ENCODE measurements around the gene EME2.
"Not testable (repeated sequence)": the region's sequence is repeated elsewhere in the genome, so short reads cannot be mapped to it uniquely, and the experiment has no call there.

The EME2 gene

DNA sequence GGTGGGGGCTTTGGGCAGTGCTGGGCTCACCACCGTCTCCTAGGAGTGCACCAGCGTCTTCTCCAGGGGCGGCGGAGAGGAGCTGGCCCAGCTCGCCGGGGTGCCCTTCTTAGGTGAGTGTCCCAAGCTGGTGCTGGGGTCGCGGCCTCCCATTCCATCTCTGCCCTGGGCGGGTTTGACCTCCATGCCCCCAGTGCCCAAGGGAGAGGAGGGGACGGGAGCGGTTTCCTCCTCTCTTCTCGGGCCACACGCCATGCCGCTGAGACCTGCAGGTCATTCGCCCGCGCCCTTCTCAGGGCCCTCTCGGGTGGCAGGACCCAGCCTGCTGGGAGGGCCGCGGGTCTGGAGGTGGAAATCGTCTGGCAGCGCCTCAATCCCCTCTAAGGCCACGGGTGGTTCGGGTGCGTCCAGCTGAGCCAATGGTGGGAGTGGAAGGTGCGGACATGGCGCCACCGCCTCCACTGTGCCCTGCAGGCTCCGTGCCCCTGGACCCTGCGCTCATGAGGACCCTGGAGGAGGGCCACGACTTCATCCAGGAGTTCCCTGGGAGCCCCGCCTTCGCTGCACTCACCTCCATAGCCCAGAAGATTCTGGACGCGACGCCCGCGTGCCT lies 15.6 kb downstream of the EME2 start:
- Mint-ChIP-seq H3K4me3 (no peak overlapping the region), H3K36me3 (peaks cover 3% of the 10 kb centered on the region), H3K27me3 (no peaks in the 10 kb centered on the region), H3K9me3 (no peaks in the 10 kb centered on the region), H3K27ac (no peak overlapping the region), H3K4me1 (peaks cover 15% of the 10 kb centered on the region)

DNA sequence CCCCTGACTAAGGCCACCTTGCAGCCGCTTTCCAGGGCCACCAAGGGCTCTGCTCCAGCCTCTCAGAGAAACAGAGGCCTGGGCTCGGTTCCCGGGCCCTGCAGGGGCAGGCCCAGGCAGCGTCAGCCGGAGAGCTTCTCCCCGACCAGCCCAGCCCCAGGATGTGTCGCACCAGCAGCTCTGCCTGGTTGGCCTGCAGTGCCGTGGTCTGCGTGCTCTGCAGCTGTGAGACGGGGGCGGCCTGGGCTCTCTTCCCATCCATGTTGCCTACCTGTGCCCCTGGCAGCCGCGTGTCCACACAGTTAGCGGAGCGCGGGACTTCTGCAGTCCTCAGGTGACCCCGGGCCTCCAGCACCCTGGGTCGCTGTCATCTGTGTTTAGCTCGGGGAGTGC lies 16.1 kb downstream of the EME2 start:
- Mint-ChIP-seq H3K36me3 (peaks cover 1% of the 10 kb centered on the region), H3K9me3 (no peaks in the 10 kb centered on the region), H3K4me3 (no peak overlapping the region)

DNA sequence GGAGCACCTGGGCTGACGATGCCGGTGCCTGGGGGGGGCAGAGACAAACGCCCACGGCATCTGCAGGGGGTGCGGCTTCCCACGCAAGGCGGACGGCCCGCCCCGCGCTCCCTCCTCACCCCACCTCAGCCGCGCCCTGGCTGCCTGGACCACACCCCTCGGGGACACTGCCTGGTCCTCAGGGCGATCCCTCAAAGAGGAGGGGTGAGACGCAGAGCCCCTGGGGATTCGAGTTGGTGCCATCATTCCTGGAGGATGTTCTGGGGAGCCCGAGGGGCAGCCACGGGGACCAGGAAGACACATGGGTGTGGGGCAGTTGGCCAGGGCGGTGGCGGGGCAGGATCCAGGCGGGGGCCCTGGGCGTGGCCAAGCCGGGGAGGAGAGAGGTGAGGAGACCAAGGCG lies 17.0 kb downstream of the EME2 start:
- Mint-ChIP-seq H3K36me3 (peaks cover 1% of the 10 kb centered on the region), H3K4me1 (peaks cover 12% of the 10 kb centered on the region), H3K27me3 (no peaks in the 10 kb centered on the region), H3K27ac (no peak overlapping the region), H3K9me3 (no peaks in the 10 kb centered on the region), H3K4me3 (no peak overlapping the region)

More for the DNA sequence above, 16.1 kb downstream of the EME2 start:
- no peaks in the 10 kb centered on the region for H3K27me3 Mint-ChIP-seq
- H3K27ac Mint-ChIP-seq: no peak overlapping the region
- H3K4me1 Mint-ChIP-seq: peaks cover 12% of the 10 kb centered on the region

DNA sequence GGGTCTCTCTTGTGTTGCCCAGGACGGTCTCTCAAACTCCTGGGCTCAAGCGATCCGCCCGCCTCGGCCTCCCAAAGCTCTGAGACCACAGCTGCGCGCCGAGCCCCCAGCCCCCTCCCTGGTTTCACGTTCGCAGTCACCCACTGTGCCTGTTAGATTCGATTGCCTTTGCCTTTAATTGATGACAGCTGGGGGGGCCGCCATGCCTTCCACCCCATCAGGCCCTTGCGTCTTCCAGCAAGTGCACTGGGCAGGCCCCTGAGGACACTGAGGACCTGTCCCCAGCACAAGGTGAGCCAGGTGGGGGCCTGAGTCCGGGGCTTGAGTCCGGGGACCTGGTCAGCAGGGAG lies 17.6 kb downstream of the EME2 start:
- no peaks in the 10 kb centered on the region for H3K36me3 Mint-ChIP-seq

DNA sequence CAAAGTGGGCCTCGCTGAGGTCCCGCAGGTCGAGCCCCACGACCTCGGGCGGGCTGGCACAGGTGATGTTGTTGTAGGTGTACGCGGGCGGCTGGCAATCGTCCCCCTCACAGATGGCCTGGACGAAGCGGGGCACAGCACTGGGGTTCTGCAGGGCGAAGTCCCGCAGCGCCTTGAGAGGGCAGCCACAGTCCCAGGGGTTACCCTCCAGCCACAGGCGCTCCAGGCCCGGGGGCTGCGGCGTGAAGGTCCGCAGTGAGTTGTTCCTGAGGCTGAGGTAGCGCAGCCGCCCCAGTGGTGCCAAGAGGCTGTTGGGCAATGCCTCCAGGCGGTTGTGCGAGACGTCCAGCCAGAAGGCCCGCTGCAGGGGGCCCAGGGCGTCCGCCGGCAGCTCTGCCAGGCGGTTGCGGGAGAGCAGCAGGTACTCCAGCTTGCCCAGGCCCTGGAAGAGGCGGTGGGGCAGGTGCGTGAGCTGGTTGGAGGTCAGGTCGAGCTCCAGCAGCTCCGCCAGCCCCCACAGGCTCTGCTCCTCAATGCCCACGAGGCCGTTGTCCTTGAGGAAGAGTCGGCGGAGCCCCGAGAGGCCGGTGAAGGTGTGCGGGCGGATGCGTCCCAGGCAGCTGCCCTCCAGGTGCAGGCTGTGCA lies 18.1 kb downstream of the EME2 start:
- no peaks in the 10 kb centered on the region for H3K27me3 Mint-ChIP-seq
- H3K4me1 Mint-ChIP-seq: peaks cover 3% of the 10 kb centered on the region
- H3K9me3 Mint-ChIP-seq: no peaks in the 10 kb centered on the region
- no peak overlapping the region for H3K4me3 Mint-ChIP-seq
- H3K36me3 Mint-ChIP-seq: no peaks in the 10 kb centered on the region
- no peak overlapping the region for H3K27ac Mint-ChIP-seq

More for the DNA sequence above, 17.6 kb downstream of the EME2 start:
- no peak overlapping the region for H3K4me3 Mint-ChIP-seq
- H3K27ac Mint-ChIP-seq: no peak overlapping the region
- H3K4me1 Mint-ChIP-seq: peaks cover 8% of the 10 kb centered on the region
- no peaks in the 10 kb centered on the region for H3K27me3 Mint-ChIP-seq
- no peaks in the 10 kb centered on the region for H3K9me3 Mint-ChIP-seq

DNA sequence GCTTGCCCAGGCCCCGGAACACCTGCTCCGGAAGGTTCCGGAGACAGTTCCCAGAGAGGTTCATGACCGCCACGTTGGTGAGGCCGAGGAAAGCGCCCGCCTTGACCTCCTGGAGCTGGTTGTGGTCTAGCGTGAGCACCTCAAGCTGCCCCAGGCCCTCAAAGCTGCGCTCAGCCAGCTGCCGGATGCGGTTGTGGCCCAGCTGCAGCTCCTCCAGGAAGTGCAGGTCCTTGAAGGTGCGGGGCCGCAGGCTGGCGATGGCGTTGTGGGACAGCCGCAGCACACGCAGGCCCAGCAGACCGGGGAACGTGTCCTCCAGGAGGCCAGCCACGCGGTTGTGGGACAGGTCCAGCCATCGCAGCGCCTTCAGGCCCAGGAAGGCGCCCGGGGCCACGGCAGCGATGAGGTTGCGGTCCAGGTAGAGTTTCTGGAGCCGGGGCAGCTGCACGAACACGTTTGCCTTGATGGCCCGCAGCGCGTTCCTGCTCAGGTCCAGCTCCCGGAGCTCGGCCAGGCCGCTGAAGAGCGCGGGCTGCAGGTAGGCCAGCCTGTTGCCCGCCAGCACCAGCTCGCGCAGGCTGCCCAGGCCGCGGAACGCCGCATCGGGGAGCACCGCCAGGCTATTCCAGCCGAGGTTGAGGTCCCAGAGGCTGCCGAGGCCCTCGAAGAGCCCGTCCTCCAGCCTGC lies 18.8 kb downstream of the EME2 start:
- H3K4me1 Mint-ChIP-seq: no peaks in the 10 kb centered on the region
- H3K4me3 Mint-ChIP-seq: no peak overlapping the region
- no peaks in the 10 kb centered on the region for H3K9me3 Mint-ChIP-seq
- H3K36me3 Mint-ChIP-seq: no peaks in the 10 kb centered on the region
- no peak overlapping the region for H3K27ac Mint-ChIP-seq
- H3K27me3 Mint-ChIP-seq: no peaks in the 10 kb centered on the region

DNA sequence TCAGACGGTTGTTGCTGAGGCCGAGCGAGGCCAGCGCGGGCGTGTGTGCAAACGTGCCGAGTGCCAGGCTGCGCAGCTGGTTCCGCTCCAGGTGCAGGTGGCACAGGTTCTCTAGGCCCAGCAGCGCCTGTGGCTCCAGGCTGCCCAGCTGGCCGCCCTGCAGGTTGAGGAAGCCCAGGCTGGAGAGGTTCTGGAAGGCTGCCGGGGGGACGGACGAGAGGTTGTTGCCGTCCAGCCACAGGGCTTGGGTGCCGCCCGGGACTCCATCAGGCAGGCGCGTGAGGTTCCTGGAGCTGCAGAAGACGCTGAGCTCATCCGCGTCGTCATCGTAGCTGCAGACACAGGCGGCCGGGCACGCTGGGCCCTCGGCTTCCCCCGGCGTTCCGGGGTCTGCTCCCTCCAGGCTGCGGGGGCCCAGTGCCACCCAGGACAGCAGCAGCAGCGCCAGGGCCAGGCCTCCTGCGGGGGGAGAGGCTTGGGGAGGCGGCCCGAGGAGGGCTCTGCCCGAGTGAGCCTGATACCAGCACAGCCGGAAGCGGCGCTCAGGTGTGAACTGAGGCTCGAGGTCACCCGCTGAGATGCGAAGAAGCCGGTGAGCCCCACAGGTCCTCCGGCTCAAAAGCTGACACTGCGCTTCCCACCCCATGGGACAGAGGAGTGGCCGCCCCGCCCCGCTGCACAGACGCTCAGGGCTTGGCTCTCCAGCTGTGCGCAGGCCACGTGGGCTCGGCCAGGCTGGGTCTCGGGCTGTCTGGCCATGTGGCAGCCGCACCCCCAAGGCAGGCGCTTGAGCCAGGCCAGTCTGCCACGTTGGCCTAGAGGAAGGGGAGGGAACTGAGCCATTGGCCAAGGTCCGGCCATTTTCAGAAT lies 19.6 kb downstream of the EME2 start:
- H3K9me3 Mint-ChIP-seq: no peaks in the 10 kb centered on the region
- H3K36me3 Mint-ChIP-seq: no peaks in the 10 kb centered on the region
- H3K4me1 Mint-ChIP-seq: no peaks in the 10 kb centered on the region
- H3K27ac Mint-ChIP-seq: no peak overlapping the region
- no peaks in the 10 kb centered on the region for H3K27me3 Mint-ChIP-seq
- no peak overlapping the region for H3K4me3 Mint-ChIP-seq

DNA sequence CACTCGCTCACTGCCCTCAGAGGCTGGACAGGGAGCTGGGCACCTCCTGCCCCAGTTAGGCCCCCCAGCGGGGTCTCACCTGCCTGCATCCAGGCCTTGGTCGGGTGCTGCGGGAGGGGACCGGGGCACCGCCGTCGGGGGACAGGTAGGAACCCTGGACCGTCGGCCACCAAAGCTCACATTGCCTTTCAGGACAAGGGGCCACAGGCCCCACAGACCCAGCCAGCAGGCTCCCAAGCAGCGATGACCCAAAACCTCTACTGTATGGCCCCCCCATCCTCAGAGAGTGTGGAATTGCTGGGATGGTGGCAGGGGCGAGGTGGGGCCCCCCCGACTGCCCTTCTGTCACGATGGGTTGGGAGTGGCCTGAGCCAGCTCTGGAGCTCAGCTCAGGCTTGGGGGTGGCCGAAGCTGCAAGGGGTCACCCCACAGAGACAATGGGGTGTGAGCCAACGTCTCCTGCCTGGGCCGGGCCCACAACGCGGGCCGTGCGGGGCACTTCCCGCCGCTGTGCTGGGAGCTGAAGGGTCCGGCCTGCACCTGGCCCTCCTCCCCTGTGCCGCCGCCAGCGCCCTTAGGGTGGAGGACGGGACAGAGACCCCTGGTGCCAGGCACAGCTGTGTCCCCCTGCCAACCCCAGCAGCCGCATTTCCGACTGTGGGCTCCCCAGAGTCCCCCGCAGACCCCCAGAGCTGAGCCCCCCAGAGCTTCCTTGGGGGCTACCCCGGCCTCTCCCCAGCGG lies 20.4 kb downstream of the EME2 start:
- Mint-ChIP-seq H3K4me3 (no peak overlapping the region), H3K36me3 (no peaks in the 10 kb centered on the region), H3K27me3 (no peaks in the 10 kb centered on the region), H3K27ac (no peak overlapping the region), H3K4me1 (no peaks in the 10 kb centered on the region), H3K9me3 (no peaks in the 10 kb centered on the region)

DNA sequence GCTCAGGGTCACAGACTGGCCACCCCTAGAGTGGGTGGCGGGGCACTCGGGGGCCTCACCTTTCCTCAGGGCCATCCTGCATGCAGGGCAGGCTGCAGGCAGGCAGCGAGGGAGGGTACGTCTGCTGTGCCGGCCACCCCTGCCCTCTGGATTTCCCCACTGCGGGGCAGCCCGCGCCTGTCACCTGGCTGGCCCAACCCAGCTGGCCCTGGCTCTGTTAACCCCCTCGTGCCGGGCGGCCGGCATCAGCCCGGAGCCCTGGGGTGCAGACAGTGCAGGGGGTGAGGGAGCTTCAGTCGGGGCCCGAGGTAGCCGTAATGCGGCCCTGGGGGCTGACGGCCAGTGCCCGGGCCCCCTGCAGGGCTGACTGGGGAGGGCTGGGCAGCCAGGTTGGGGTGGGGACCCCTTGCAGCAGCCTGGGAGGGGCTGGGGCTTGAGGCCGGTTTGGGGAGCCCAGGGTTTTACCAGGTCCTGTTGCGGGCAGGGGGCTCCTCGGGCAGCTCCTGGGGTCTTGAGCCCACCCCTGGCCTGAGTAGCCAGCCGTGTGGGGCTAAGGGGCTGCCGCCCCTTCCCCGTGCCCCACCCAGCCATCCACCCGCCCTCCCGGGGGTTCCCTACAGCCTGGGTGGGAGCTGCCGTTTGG lies 21.1 kb downstream of the EME2 start, which contains the start of gene IGFALS:
TSS of gene IGFALS (minus strand) at position 128 of the 643 bp plus-strand sequence. CDS start at position 75, 53 bp downstream.
- no peak within 1 kb of the TSS for H3K4me3 Mint-ChIP-seq
- H3K27me3 Mint-ChIP-seq: no peaks in the 10 kb centered on the region
- H3K4me1 Mint-ChIP-seq: no peaks in the 10 kb centered on the region
- no peaks in the 10 kb centered on the region for H3K36me3 Mint-ChIP-seq
- H3K9me3 Mint-ChIP-seq: no peaks in the 10 kb centered on the region
- no peak within 1 kb of the TSS for H3K27ac Mint-ChIP-seq

DNA sequence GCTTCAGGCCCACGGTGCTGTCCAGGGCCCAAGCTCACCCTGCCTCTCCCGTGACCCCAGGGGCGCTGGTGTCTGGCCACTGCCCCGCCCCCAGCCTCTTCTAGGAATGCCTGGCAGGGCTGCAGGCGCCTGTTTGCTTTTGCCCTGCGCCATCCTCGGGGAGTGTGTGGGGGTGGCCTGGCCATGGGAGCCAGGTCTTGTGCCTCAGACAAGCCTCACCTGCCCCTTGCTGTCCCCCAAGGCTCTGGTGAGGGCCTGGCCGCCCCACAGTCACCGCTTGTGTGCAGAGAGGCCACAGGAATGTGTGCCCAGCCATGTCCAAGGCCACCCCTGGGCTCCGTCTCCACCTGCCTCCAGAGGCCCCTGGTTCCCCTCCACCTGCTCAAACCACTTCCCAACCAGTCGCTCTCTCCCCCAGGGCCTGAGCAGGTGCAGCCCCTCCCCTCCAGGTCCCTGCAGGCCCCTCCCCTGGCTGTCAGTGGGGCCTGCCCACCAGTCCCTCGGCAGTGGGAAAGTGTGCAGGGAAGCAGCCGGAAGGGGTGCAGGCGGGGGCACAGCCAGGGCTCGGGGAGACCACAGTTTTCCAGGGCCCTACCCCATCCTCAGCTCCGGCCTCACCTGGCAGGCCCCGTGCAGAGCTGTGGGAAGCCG lies 21.7 kb downstream of the EME2 start:
- Mint-ChIP-seq H3K4me3 (no peak overlapping the region), H3K27ac (no peak overlapping the region), H3K4me1 (no peaks in the 10 kb centered on the region), H3K9me3 (no peaks in the 10 kb centered on the region), H3K27me3 (no peaks in the 10 kb centered on the region), H3K36me3 (no peaks in the 10 kb centered on the region)

DNA sequence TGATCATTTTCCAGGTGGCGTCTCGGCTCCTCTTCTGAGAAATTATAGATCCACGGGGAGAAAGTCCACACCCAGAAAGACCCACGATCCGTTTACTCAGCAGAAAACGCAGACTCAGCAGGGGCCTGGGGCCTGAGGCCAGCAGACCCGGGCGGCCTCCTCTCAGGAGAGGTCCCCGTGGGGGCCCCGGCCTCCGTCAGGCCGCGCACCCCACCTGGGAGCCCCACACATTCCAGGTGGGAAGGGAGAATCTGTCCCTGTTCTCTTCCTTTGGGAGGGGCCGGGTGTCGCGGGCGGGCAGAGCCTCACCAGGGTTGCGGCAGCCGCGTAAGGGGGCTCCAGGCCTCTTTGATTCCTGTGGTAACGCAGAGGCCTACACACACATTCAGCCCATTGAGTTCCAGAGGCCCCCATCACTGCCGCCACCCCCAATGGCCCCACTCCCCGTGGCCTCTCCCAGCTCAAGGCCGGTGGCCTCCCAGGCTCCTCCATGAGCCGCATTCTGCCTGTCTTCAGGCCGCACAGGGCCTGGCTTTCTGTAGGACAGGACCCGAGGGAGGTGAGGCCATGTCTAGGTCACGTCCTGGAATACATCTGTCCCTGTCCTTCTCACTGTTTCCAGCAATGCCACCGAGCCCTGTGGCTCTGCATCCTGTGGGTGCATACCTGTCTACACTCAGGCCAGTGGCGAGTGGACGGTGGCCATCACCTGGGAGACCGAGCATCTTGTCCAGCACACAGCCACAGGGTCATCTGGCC lies 22.5 kb downstream of the EME2 start:
- no peaks in the 10 kb centered on the region for H3K27me3 Mint-ChIP-seq
- no peak overlapping the region for H3K27ac Mint-ChIP-seq
- H3K9me3 Mint-ChIP-seq: no peaks in the 10 kb centered on the region
- no peak overlapping the region for H3K4me3 Mint-ChIP-seq
- H3K36me3 Mint-ChIP-seq: no peaks in the 10 kb centered on the region
- H3K4me1 Mint-ChIP-seq: no peaks in the 10 kb centered on the region

DNA sequence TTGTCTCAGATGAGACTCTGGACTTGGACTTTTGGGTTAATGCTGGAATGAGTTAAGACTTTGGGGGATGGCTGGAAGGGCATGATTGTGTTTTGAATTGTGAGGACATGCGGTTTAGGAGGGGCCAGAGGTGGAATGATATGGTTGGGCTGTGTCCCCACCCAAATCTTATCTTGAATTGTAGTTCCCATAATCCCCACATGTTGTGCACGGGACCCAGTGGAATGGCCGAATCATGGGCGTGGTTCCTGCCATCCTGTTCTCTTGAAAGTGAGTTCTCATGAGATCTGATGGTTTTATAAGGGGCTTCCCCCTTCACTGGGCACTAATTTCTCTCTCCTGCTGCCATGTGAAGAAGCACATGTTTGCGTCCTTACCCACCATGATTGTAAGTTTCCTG lies 26.7 kb downstream of the EME2 start:
- not testable (repeated sequence) for H3K27ac Mint-ChIP-seq, H3K9me3 Mint-ChIP-seq, H3K36me3 Mint-ChIP-seq, H3K4me1 Mint-ChIP-seq, H3K27me3 Mint-ChIP-seq, H3K4me3 Mint-ChIP-seq

DNA sequence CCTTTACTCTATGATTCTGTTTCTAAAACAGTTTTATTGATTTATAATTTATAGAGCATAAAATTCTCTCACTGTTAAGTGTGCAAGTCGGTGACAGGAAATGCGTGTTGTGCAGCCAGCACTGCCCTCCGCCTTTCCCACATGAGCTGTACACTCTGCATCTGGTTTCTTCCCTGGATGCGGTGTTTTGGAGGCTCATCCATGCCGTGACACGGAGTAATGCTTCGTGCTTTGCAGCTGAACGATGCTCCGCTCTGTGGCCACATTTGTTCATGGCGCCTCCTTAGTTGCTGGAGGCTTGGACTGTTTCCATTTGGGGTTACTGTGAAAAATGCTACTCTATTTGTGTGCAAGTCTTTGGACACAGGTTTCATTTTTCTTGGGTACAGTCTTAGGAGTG lies 28.1 kb downstream of the EME2 start:
- Mint-ChIP-seq H3K9me3 (no peaks in the 10 kb centered on the region), H3K4me1 (no peaks in the 10 kb centered on the region), H3K36me3 (peaks cover 2% of the 10 kb centered on the region), H3K4me3 (no peak overlapping the region), H3K27ac (no peak overlapping the region), H3K27me3 (no peaks in the 10 kb centered on the region)

DNA sequence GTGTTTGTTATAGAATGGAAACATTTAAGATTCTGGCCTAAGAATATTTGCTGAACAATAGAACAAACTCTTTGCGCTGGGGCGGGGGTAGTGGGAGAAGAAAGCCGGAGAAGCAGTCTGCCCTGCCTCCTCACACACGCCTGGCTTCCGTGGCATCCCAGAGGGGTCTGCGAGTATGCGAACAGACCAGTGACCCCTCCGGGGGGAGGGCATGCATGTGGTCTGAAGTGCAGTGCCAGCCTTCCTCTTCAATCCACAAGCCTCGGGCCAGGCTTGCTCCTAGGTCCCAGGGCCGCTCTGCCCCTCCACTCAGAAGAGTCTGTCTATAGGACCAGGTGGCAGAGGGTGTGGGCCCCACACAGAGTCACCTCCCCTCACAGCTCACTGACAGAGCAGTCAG lies 35.0 kb downstream of the EME2 start:
- H3K27ac Mint-ChIP-seq: no peak overlapping the region
- H3K9me3 Mint-ChIP-seq: no peaks in the 10 kb centered on the region
- peaks cover 4% of the 10 kb centered on the region for H3K36me3 Mint-ChIP-seq
- H3K27me3 Mint-ChIP-seq: no peaks in the 10 kb centered on the region
- no peak overlapping the region for H3K4me3 Mint-ChIP-seq
- no peaks in the 10 kb centered on the region for H3K4me1 Mint-ChIP-seq
